NB4 (cell line): ENCODE measurements around the gene USF3.

Experiments
- MYC ChIP-seq: IDR thresholded peaks from 2 replicates; pipeline ENCODE4 v1.6.1; 2011; ENCODE audit warnings: low read depth, low read length
- POLR2A ChIP-seq: IDR thresholded peaks from 2 replicates; pipeline ENCODE4 v1.6.1; 2011; ENCODE audit warnings: mild to moderate bottlenecking; ENCODE audit not compliant: insufficient read length; ENCODE audit errors: extremely low read depth
- TF ChIP-seq, protein P1 (sequence below): IDR thresholded peaks from one replicate; pipeline ENCODE4 v1.5.1; 2012; ENCODE audit warnings: low read depth, low read length

DNA sequence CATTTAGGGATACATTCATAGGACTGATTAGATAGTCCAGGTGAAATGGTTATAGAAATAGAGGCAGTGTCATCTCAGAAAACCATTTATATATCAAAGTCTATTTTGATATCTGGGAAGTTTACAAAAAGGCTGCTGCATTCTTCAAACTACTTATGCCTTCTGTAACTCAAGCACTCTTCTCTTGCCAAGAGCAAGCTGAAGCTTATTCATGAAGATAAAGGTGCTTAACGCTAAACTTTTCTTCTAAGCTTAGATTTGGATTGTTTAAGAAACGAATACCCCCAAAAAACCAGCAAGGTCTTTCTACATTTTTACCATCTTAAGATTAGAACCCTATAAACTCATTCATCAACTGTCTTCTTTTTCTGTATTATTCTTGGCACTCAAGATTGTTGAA is 23.3 kb upstream of the USF3 start:
- TF ChIP-seq, protein P1, sequence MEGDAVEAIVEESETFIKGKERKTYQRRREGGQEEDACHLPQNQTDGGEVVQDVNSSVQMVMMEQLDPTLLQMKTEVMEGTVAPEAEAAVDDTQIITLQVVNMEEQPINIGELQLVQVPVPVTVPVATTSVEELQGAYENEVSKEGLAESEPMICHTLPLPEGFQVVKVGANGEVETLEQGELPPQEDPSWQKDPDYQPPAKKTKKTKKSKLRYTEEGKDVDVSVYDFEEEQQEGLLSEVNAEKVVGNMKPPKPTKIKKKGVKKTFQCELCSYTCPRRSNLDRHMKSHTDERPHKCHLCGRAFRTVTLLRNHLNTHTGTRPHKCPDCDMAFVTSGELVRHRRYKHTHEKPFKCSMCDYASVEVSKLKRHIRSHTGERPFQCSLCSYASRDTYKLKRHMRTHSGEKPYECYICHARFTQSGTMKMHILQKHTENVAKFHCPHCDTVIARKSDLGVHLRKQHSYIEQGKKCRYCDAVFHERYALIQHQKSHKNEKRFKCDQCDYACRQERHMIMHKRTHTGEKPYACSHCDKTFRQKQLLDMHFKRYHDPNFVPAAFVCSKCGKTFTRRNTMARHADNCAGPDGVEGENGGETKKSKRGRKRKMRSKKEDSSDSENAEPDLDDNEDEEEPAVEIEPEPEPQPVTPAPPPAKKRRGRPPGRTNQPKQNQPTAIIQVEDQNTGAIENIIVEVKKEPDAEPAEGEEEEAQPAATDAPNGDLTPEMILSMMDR = no peak
- no peak for TF ChIP-seq POLR2A
- TF ChIP-seq MYC = no peak
